Measurements from ENCODE around the gene ATM. TPM values are rescaled to one million over a fixed set of nuclear protein-coding genes. Genes with fewer than 3 reads are reported as not detected.

ATM gene
- total RNA-seq, 4 donors from 2014 or later: 46.3 to 445 (median 58.5) TPM

DNA sequence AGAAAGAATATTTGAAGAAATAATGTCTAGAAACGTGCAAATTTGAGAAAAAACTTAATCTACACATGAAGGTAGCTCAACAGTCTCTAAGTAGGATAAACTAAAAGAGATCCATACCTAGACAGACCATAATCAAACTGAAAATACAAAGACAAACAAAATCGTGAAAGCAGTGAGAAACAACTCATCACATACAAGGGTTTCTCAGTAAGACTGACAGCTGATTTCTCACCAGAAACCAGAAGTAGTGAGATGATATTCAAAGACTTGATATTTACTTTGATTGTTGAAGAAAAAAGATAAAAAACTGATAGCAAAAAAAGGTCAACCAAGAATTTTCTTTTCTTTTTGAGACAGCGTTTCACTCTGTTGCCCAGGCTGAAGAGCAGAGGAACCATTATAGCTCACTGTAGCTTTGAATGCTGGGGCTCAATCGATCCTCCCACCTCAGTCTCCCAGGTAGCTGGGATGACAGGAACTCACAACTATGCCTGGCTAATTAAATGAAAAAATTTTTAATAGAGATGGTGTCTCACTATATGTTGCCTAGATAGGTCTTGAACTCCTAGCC, 17.9 kb upstream of the ATM start:
- H3K4me3 ChIP-seq: no peak overlapping the region
- peaks cover 0 to 42% (median 0%) of the 10 kb centered on the region in 3 donors for H3K36me3 ChIP-seq
- TF ChIP-seq, protein P1, sequence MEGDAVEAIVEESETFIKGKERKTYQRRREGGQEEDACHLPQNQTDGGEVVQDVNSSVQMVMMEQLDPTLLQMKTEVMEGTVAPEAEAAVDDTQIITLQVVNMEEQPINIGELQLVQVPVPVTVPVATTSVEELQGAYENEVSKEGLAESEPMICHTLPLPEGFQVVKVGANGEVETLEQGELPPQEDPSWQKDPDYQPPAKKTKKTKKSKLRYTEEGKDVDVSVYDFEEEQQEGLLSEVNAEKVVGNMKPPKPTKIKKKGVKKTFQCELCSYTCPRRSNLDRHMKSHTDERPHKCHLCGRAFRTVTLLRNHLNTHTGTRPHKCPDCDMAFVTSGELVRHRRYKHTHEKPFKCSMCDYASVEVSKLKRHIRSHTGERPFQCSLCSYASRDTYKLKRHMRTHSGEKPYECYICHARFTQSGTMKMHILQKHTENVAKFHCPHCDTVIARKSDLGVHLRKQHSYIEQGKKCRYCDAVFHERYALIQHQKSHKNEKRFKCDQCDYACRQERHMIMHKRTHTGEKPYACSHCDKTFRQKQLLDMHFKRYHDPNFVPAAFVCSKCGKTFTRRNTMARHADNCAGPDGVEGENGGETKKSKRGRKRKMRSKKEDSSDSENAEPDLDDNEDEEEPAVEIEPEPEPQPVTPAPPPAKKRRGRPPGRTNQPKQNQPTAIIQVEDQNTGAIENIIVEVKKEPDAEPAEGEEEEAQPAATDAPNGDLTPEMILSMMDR (IDR thresholded peaks at IDR 0.05): no peak
- TF ChIP-seq POLR2A (IDR thresholded peaks at IDR 0.05): no peak
- peaks cover 0 to 10% (median 0%) of the 10 kb centered on the region in 4 donors for H3K9me3 ChIP-seq
- H3K4me1 ChIP-seq: no peaks in the 10 kb centered on the region
- no peak for DNase-seq
- no peak overlapping the region for H3K27ac ChIP-seq
- H3K27me3 ChIP-seq: no peaks in the 10 kb centered on the region

DNA sequence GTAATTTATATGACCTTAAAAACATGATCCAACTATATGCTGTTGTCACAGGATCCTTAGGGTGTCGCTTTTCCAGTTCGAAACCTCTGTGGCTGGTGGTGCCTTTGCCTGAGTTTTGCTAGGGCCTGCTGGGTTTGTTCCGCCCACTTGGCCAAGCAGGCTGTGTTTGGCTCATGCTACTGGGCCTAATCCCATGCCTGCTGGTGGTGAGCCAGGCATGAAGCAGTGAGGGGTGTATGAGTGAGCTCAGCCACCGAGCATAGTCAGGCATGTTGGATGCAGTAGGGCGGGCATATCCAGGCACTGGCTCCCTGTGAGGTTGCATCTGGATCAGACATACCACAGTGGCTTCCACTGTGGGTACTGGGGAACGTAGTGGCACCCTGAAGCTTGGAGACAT, 16.7 kb upstream of the ATM start:
- Histone ChIP-seq H3K36me3 (peaks cover 0 to 46% (median 0%) of the 10 kb centered on the region in 3 donors), H3K4me3 (no peak overlapping the region), H3K27ac (no peak overlapping the region), H3K9me3 (peaks cover 0 to 10% (median 0%) of the 10 kb centered on the region in 4 donors), H3K4me1 (no peaks in the 10 kb centered on the region), H3K27me3 (no peaks in the 10 kb centered on the region)
- DNase-seq: no peak
- TF ChIP-seq, protein P1 (IDR thresholded peaks at IDR 0.05): no peak
- no peak for TF ChIP-seq POLR2A (IDR thresholded peaks at IDR 0.05)

DNA sequence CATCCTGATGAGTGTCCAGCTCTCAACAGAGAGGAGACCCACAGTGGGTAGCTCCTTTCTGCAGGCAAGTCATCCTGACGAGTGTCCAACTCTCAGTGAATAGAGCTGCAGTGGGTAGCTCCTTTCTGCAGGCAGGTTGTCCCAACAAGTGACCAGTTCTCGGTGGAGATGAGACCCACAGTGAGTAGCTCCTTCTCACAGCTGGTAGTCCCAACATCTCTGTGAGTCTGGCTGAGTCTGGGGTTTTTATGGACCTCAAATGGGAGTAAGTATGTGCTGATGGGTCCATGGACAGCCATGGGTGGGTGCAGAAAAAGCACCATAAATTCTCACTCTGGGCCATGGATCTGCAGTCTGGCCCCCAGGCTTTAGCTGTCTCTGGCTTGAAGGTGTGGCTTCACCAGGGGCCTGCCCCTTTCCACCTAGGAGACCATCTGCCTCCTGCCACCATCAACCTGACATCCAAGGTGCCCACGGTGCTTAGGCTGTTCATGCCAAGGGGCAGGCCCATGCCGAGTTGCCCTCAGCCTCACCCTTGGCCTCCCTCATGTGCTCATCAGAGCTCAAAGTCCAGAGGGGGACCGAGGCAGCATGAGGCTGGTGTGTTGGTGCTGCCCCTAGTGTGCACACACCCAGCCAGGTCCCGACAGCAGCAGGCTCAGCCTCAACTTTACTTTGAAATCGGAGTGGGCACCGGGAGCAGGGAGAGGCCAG, 15.7 kb upstream of the ATM start:
- TF ChIP-seq, protein P1 (IDR thresholded peaks at IDR 0.05): no peak
- no peak for TF ChIP-seq POLR2A (IDR thresholded peaks at IDR 0.05)
- peaks cover 0 to 10% (median 0%) of the 10 kb centered on the region in 4 donors for H3K9me3 ChIP-seq
- H3K27ac ChIP-seq: no peak overlapping the region
- no peak overlapping the region for H3K4me3 ChIP-seq
- H3K27me3 ChIP-seq: no peaks in the 10 kb centered on the region
- no peak for DNase-seq
- no peaks in the 10 kb centered on the region for H3K4me1 ChIP-seq
- peaks cover 0 to 46% (median 0%) of the 10 kb centered on the region in 3 donors for H3K36me3 ChIP-seq

- Histone ChIP-seq H3K4me1 (no peaks in the 10 kb centered on the region), H3K27me3 (no peaks in the 10 kb centered on the region), H3K27ac (no peak overlapping the region), H3K9me3 (peaks cover 0 to 10% (median 0%) of the 10 kb centered on the region in 4 donors), H3K36me3 (peaks cover 0 to 46% (median 0%) of the 10 kb centered on the region in 3 donors), H3K4me3 (no peak overlapping the region)
- no peak for TF ChIP-seq POLR2A (IDR thresholded peaks at IDR 0.05)
- TF ChIP-seq, protein P1 (IDR thresholded peaks at IDR 0.05): no peak
- no peak for DNase-seq
Measured at GRCh38 chr11:108207683-108208060, 15.2 kb upstream of the ATM start.

DNA sequence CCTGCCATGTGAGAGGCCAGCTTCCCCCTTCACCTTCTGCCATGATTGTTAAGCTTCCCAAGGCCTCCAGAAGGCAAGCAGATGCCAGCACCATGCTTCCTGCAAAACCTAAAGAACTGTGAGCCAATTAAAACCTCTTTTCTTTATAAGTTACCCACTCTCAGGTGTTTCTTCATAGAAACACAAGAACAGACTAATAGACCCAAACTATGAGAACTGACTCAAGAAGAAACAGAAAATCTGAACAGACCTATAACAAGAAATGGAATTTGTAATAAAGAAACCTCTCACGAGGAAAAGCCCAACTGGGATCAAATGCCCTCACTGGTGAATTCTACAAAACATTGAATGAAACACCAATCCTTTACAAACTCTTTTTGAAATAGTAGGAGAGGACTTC, 12.4 kb upstream of the ATM start:
- Histone ChIP-seq H3K9me3 (peaks cover 0 to 10% (median 0%) of the 10 kb centered on the region in 4 donors), H3K27ac (no peak overlapping the region), H3K27me3 (no peaks in the 10 kb centered on the region), H3K4me3 (no peak overlapping the region), H3K36me3 (peaks cover 0 to 44% (median 0%) of the 10 kb centered on the region in 3 donors), H3K4me1 (no peaks in the 10 kb centered on the region)
- TF ChIP-seq, protein P1 (IDR thresholded peaks at IDR 0.05): no peak
- TF ChIP-seq POLR2A (IDR thresholded peaks at IDR 0.05): no peak
- DNase-seq: no peak

Measured in Peyer's patch (tissue), 4 donors.